Activated T-cell treated with anti-CD3 and anti-CD28 coated beads, Interleukin-2, amount 50 U/mL, for 24 hours (primary cell): ENCODE results near the gene IL10RA.
A peak's percentile ranks its signal among the peaks of the same experiment; 100 is the strongest.

Experiments used
- DNase-seq: peaks from one replicate; pipeline ENCODE4 v3.0.0-alpha.2; 2020
- H3K27ac Mint-ChIP-seq: 2 replicates; pipeline ENCODE4 v1.8.0; 2020; ENCODE audit warnings: mild to moderate bottlenecking, mixed read lengths
- H3K27me3 Mint-ChIP-seq: 2 replicates; pipeline ENCODE4 v1.8.0; 2020; ENCODE audit warnings: mixed read lengths
- H3K36me3 Mint-ChIP-seq: 2 replicates; pipeline ENCODE4 v1.8.0; 2020; ENCODE audit warnings: low read depth, mixed read lengths
- H3K4me1 Mint-ChIP-seq: 2 replicates; pipeline ENCODE4 v1.8.0; 2020; ENCODE audit warnings: low read depth, mixed read lengths
- H3K4me3 Mint-ChIP-seq: 2 replicates; pipeline ENCODE4 v1.8.0; 2020; ENCODE audit warnings: mild to moderate bottlenecking, moderate library complexity, mixed read lengths
- H3K9me3 Mint-ChIP-seq: 2 replicates; pipeline ENCODE4 v1.8.0; 2020; ENCODE audit warnings: mixed read lengths

Gene IL10RA

DNA sequence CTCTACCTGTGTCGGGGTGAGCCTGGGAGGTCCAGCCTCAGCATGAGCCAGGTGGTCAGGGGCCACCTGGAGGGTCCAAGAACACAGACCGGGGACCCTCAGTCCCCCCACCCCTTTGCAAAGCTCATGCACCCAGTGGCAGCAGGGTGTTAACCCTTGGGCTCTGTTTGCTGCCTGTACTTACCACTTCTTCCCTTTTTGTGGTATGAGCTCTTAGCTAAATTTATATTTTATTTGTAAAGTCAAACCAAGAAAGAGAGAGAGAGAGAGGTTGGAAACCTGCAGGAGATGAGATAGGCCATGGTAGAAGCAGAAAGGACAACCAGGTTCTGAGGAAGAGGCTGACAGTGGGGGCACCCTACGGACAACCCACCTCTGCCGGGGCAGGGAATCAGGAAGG, 29.9 kb downstream of the IL10RA start:
- no peak for DNase-seq
- Mint-ChIP-seq H3K27ac (no peak overlapping the region), H3K9me3 (peaks cover 28% of the 10 kb centered on the region), H3K36me3 (peaks cover 16% of the 10 kb centered on the region), H3K4me1 (peaks cover 54% of the 10 kb centered on the region), H3K27me3 (no peaks in the 10 kb centered on the region), H3K4me3 (no peak overlapping the region)

DNA sequence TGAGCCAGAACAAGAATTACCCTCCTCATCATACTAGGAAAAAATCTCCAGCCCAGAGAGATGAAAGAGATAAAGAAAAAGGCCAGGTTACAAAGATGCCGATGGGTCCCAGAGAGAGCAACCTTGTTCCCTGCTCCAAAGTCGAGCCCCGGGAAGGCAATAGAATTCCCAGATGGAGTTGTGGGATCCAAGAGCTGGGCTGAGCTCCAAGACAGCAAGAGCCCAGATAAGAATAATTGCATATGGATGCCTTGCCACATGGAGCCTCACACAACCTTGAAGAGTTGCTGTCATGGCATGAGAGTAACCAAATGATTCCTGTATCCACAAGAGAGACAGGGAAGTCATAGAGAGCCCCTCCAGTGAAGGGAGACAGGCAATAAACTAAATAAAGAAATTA, 30.9 kb downstream of the IL10RA start:
- H3K27me3 Mint-ChIP-seq: no peaks in the 10 kb centered on the region
- H3K9me3 Mint-ChIP-seq: peaks cover 30% of the 10 kb centered on the region
- no peak overlapping the region for H3K27ac Mint-ChIP-seq
- H3K4me1 Mint-ChIP-seq: peaks cover 46% of the 10 kb centered on the region
- no peak overlapping the region for H3K4me3 Mint-ChIP-seq
- no peak for DNase-seq
- H3K36me3 Mint-ChIP-seq: peaks cover 16% of the 10 kb centered on the region

DNA sequence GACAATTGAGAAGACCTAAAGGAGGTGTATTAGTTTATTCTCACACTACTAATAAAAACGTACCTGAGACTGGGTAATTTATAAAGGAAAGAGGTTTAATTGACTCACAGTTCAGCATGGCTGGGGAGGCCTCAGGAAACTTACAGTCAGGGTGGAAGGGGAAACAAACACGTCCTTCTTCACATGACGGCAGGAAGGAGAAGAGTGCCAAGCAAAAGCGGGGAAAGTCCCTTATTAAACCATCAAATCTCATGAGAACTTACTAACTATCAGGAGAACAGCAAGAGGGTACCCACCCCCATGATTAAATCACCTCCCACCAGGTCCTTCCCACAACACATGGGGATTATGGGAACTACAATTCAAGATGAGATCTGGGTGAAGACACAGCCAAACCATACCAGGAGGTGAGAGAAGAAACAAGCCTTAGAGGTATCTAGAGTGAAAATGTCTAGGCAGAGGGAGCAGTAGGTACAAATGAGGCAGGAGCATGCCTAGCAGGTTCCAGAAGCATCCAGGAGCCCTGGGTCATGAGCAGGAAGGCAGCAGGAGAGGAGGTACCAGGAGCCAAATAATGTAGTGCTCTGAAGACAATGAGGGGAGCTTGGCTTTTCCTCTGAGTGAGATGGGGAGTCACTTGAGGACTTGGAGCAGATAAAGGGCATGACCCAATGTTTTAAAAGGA, 31.6 kb downstream of the IL10RA start:
- Mint-ChIP-seq H3K9me3 (peaks cover 30% of the 10 kb centered on the region), H3K27ac (no peak overlapping the region), H3K4me1 (peaks cover 40% of the 10 kb centered on the region), H3K36me3 (peaks cover 16% of the 10 kb centered on the region), H3K27me3 (no peaks in the 10 kb centered on the region), H3K4me3 (no peak overlapping the region)
- DNase-seq: no peak

DNA sequence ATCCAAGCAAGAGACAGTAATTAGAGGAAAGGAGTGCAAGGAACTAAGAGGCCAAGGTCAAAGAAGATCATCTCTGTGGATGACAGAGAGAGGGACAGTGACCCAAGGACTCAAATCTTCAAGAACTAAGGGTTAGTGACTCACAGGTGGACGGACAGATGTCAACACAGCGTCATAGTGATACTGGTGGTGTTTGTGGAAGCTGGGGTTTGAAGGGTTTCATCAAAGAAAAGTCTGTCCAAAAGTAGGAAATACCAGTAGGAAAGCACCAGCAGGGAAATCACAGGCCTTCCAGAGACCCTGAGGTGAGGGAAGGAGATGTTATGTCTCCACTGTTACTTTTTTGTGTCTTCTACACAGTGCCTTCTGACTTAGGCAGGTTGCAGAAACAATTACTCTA, 32.2 kb downstream of the IL10RA start:
- H3K4me1 Mint-ChIP-seq: peaks cover 34% of the 10 kb centered on the region
- no peak for DNase-seq
- no peak overlapping the region for H3K4me3 Mint-ChIP-seq
- peaks cover 30% of the 10 kb centered on the region for H3K9me3 Mint-ChIP-seq
- H3K27me3 Mint-ChIP-seq: no peaks in the 10 kb centered on the region
- peaks cover 16% of the 10 kb centered on the region for H3K36me3 Mint-ChIP-seq
- no peak overlapping the region for H3K27ac Mint-ChIP-seq

DNA sequence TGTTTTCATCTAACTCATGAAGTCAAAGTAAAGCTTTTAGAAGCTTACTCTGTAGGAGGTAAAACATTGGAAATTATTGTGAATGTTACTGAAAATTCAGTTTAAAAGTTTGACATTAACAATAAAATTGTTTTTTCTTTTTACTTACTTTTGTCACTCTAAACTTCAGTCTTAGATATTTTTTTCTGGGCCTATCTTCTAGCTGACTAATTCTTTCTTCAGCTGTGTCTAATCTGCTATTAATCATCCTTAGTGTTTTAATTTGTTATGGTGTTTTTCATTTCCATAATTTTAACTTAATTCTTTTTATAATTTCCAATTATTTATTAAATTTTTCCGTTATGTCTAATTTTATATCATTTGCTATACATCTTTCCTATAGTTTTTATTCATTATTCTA, 35.0 kb downstream of the IL10RA start:
- Mint-ChIP-seq H3K27ac (no peak overlapping the region), H3K9me3 (peaks cover 32% of the 10 kb centered on the region), H3K4me1 (peaks cover 12% of the 10 kb centered on the region), H3K27me3 (no peaks in the 10 kb centered on the region), H3K36me3 (peaks cover 16% of the 10 kb centered on the region), H3K4me3 (no peak overlapping the region)
- no peak for DNase-seq

DNA sequence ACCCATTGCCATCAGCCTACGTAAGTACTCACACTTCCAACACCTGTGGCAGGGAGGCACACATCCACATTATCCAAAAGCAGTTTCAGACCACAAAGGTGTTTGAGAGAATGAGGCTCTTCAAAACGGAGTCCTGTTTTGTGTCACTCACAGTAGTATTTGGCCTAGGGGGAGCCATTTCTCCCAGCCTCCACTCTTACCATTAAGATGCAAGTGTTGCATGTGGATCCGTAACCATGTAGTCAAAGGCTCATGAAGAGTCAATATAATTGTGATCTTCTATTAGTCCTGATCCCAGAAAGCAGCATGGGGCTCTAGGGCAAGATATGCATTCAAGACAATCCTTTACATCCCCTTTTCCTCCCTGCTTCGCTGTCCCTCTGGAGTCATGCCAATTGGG, 41.5 kb downstream of the IL10RA start:
- H3K27me3 Mint-ChIP-seq: no peaks in the 10 kb centered on the region
- H3K9me3 Mint-ChIP-seq: peaks cover 2% of the 10 kb centered on the region
- DNase-seq: no peak
- H3K4me3 Mint-ChIP-seq: no peak overlapping the region
- no peaks in the 10 kb centered on the region for H3K36me3 Mint-ChIP-seq
- H3K4me1 Mint-ChIP-seq: peaks cover 22% of the 10 kb centered on the region
- no peak overlapping the region for H3K27ac Mint-ChIP-seq

DNA sequence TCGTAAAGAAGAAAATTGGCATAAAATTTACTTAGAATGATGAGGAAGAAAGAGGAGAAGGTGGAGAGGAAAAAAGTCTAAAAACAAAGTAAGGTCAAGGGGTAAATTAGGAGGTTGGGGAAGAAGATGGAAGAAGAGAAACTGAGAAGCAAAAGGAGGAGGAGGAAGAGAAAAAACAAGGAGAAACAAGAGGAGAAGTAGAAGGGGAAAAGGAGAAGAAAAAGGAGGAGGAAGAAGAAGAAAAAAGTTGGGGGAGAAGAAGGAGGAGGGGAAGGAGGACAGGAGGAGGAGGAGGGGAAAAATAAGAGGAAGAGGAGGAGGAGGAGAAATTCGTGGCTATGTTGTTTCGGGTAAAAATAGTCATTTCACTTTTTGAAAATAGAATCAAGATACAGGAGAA, 42.4 kb downstream of the IL10RA start:
- Mint-ChIP-seq H3K27me3 (no peaks in the 10 kb centered on the region), H3K27ac (peak overlapping the region; percentile 16), H3K4me1 (peaks cover 29% of the 10 kb centered on the region), H3K4me3 (no peak overlapping the region), H3K9me3 (peaks cover 2% of the 10 kb centered on the region), H3K36me3 (no peaks in the 10 kb centered on the region)
- no peak for DNase-seq

DNA sequence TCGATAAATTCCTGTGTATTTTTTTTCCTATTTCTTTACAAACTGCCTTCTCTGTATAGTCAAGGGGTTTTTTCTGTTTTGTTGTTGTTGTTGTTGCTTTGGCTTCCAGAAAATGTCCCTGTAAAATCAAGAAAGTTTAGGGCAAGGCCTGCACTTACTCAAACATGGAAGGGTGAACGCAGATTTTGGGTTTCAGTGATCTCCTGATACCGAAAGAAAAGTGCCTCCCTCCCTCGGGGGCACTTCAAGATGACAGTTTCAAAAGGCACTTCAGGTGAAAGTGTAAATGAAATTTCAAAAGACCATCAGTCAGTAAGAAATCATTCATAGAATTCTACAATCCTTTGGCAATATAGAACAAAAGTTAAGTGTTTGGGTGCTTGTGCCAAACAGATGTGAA, 47.2 kb downstream of the IL10RA start:
- Mint-ChIP-seq H3K36me3 (no peaks in the 10 kb centered on the region), H3K27ac (peak overlapping the region; percentile 16), H3K4me3 (no peak overlapping the region)

DNA sequence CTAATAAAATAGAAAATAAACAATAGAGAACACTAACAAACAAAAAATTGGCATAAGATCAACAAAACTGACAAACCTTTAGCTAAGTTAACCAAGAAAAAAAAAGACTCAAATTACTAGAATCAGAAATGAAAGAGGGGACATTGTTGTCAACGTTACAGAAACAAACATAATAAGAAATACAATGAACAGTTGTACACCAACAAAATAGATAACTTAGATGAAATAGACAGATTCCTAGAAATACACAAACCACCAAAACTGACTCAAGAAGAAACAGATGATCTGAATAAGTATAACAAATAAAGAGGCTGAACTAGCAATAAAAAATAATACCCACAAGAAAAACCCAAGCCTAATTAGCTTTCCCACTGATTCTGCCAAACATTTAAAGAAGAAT, 55.9 kb downstream of the IL10RA start:
- H3K4me1 Mint-ChIP-seq: peaks cover 68% of the 10 kb centered on the region

More for the DNA sequence above, 47.2 kb downstream of the IL10RA start:
- Mint-ChIP-seq H3K9me3 (no peaks in the 10 kb centered on the region), H3K27me3 (no peaks in the 10 kb centered on the region), H3K4me1 (peaks cover 28% of the 10 kb centered on the region)
- DNase-seq: no peak

DNA sequence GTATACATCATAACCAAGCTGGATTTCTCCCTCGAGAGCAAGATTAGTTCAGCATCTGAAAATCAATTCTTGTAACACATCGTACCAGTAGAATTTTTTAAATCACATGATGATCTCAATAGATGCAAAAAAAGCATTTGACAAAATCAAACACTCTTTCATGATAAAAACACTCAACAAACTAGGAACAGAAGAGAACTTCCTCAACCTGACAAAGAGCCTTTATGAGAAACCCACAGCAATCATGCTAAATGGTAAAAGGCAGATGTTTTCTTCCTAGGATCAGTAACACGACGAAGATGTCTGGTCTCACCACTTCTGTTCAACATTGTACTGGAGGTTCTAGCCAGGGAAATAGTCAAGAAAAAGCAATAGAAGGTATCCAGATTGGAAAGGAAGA, 56.6 kb downstream of the IL10RA start:
- no peaks in the 10 kb centered on the region for H3K36me3 Mint-ChIP-seq
- peak overlapping the region; percentile 65 for H3K27ac Mint-ChIP-seq
- no peak for DNase-seq
- H3K4me1 Mint-ChIP-seq: peaks cover 74% of the 10 kb centered on the region
- H3K4me3 Mint-ChIP-seq: no peak overlapping the region
- no peaks in the 10 kb centered on the region for H3K27me3 Mint-ChIP-seq
- no peaks in the 10 kb centered on the region for H3K9me3 Mint-ChIP-seq

More for the DNA sequence above, 55.9 kb downstream of the IL10RA start:
- DNase-seq: no peak
- H3K9me3 Mint-ChIP-seq: no peaks in the 10 kb centered on the region
- peak overlapping the region; percentile 65 for H3K27ac Mint-ChIP-seq
- H3K4me3 Mint-ChIP-seq: no peak overlapping the region
- no peaks in the 10 kb centered on the region for H3K27me3 Mint-ChIP-seq
- H3K36me3 Mint-ChIP-seq: no peaks in the 10 kb centered on the region

DNA sequence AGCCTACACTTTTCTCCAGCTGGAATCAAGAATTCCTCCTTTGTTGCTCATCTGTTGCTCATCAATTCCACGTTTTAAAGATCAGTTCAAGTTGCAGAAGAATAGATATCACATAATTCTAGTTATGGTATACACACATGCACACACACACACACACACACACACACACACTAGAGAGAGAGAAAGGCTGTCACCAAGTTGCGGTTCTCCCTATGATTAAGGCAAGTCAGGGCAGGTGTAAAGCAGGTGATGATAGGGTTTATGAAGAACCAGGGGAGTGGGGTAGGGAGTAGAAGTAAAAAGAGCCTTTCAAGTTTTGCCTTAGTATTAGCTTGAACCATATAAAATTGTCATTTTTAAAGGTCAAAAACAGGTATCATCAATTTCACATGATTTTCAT, 59.0 kb downstream of the IL10RA start:
- Mint-ChIP-seq H3K4me1 (peaks cover 86% of the 10 kb centered on the region), H3K27ac (peak overlapping the region; percentile 95), H3K9me3 (no peaks in the 10 kb centered on the region), H3K27me3 (no peaks in the 10 kb centered on the region), H3K4me3 (no peak overlapping the region), H3K36me3 (no peaks in the 10 kb centered on the region)
- DNase-seq: no peak

DNA sequence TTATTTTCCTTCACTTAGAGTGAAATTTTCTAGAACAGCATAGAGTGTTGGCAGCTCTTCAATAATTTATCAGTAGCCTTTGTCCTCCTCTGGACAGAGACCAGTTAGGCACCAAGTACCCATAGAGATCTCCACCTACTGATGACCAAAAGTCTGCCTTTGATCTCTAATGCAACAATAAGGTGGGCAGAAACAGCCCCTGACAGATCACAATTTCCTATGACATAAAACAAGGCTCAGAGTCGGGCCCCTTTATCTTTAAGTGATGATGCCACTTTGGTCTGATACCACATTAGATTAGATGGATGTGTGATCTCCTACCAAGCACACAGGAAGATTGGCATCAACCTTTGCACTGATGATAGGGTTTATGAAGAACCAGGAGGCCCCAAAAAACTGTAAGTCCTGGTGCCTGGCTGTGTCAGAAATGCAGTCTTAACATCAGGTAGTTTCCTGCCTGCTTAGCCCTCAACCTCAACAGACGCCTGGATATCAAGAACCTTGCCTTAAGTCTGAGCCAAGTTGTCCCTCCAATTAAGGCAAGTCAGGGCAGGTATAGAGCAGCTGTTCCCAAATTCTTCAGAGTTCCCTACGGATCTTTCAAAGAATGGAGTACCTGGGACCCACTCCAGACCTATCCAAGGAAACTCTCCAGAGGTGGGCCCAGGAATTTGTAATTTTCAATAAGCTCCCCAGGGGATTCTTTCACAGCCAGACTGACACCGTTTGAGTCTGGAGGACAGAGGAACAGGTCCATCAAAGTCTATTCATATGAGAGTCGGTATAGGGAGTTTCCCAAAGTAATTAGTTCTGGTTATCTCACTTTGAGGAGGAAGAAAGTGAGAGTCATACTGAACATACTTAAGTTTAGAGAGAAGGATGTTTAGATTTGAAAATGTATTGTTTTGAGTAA, 60.1 kb downstream of the IL10RA start:
- peak; percentile 43 for DNase-seq
- Mint-ChIP-seq H3K4me3 (peak overlapping the region; percentile 57), H3K4me1 (peaks cover 93% of the 10 kb centered on the region)

DNA sequence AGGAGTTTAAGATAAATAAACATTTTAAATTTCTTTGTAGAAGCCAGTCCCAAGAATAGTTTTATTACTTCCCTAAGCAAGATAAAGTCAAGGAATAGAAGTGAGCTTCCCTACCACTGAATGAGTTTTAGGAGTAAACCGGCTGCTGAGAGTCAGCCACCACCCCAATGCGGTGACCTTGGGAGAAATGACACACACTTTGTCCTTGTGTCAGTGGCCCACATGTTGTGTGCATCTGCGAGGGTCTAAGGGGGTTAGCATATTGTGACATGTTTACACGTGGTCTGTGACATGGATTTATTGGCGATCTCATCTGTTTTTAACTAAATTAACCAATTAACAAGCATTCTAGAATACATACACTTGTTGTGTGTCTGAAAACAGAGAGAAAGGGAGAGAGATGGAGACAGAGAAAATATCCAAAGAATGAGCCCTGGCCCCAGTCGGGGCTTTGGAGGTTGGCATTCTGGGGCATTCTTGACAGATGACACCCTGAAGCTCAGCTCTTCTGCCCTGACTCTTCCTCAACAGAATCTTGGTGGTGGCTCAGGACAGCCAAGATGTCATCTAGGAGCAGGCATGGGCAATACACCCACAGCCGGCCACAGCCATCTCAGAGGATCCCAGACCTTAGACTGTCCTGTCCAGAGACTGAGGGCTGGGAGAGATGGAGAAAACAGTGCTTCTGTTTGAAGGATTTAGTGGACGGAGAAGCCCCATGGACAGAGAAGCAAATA, 60.9 kb downstream of the IL10RA start:
- Mint-ChIP-seq H3K4me1 (peaks cover 92% of the 10 kb centered on the region), H3K27ac (peak overlapping the region; percentile 95), H3K36me3 (no peaks in the 10 kb centered on the region), H3K4me3 (peak overlapping the region; percentile 57), H3K9me3 (no peaks in the 10 kb centered on the region), H3K27me3 (no peaks in the 10 kb centered on the region)
- DNase-seq: no peak

More for the DNA sequence above, 60.1 kb downstream of the IL10RA start:
- Mint-ChIP-seq H3K27ac (peak overlapping the region; percentile 95), H3K9me3 (no peaks in the 10 kb centered on the region), H3K36me3 (no peaks in the 10 kb centered on the region), H3K27me3 (no peaks in the 10 kb centered on the region)

DNA sequence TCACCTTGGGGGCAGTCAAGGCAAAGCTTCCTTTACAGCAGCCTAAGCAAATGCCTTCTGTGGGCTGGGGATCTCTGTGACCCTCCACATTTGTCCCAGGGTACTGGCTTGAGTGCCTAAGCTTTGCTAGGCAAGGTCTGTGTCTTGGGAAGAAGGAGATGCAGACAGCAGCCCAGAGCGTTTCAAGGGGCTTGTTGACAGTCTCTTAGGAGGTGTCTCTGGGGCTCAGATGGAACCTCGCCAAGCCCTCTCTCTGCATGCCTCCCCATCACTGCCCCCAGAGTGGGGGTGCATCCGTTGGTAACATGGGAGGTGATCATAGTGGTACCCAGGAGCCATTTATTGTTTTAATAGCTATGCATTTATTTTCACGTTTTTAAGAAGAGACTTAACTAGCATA, 61.6 kb downstream of the IL10RA start:
- no peak overlapping the region for H3K4me3 Mint-ChIP-seq
- H3K4me1 Mint-ChIP-seq: peaks cover 92% of the 10 kb centered on the region
- no peak overlapping the region for H3K27ac Mint-ChIP-seq
- DNase-seq: no peak
- H3K9me3 Mint-ChIP-seq: no peaks in the 10 kb centered on the region
- no peaks in the 10 kb centered on the region for H3K27me3 Mint-ChIP-seq
- no peaks in the 10 kb centered on the region for H3K36me3 Mint-ChIP-seq
